RWPE1 (cell line): ENCODE data around the gene DCBLD1.
A peak's percentile ranks its signal among the peaks of the same experiment; 100 is the strongest.

ENCODE experiments used
- CTCF ChIA-PET: fragments of 350-600 bp; sonication (Branson Sonifier 250); formaldehyde crosslinking; extraction: SDS; loops from one replicate; lab custom pipeline; 2021; lab: Yijun Ruan, JAX
- POLR2A ChIA-PET: fragments of 400-600 bp; formaldehyde crosslinking; extraction: SDS; loops from one replicate; lab custom pipeline; 2020; ENCODE audit warnings: antibody characterized with exemption; ENCODE audit not compliant: low non-redundant PET; lab: Yijun Ruan, JAX
- DNase-seq: peaks from one replicate; pipeline ENCODE4 v3.0.0; 2012; ENCODE audit warnings: low spot score
- H3K27ac ChIP-seq: fragments of 450-650 bp; 2 replicates; pipeline ENCODE4 v1.5.1; 2017
- CTCF ChIP-seq: fragments of 450-650 bp; conservative IDR thresholded peaks from 2 replicates; pipeline ENCODE4 v1.5.1; 2017; ENCODE audit warnings: low read depth, mild to moderate bottlenecking

Gene DCBLD1

GRCh38 chr6:117525607-117526006 lies 43.1 kb downstream of the DCBLD1 start:
- no peak for DNase-seq
- ChIA-PET POLR2A (no interaction called here), CTCF (no interaction called here)
- H3K27ac ChIP-seq = no peak overlapping the region
- no peak for TF ChIP-seq CTCF

DNA sequence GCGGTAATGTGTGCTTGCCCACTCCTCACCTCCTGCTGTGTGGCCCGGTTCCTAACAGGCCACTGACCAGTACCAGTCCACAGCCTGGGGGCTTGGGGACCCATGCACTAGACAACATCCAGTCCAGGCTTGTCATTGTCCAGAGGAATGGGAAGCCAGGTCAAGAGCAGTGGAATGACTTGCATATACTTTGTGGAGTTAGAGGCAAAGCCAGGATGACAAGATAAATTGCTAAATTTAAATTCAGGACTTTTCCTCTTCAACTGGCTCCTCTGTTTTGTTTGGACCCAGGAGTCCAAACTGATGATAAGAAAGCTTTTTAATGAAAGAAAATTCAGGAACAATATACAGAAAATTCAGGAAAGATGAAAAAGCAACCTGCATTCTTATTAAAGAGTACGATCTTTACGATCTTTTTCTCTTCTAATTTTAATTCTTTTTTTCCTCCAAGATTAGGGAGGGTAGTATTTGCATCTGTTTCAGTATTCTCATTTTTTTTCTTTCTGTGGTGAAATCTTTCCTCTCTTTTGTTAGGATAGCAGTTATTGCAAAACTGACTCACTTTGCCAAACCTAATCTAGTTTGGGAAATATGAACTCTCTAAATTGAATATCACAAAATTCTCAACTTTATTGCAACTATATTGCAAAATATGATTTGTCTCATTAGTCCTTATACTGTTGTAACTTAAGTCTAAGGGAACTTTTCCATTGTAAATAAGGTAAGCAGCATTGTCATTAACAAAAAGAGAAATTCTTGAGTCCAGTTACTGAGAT lies 48.2 kb downstream of the DCBLD1 start:
- no peak for DNase-seq
- TF ChIP-seq CTCF = no peak
- POLR2A ChIA-PET = no interaction called here
- peak overlapping the region; percentile 41 for H3K27ac ChIP-seq
- CTCF ChIA-PET = interaction anchor here (1.3 kb wide), 1 partner anchor 14 kb away, joined by 3 read pairs; no protein-coding TSS in a partner anchor

- POLR2A ChIA-PET = no interaction called here
- CTCF ChIA-PET = interaction anchor here (1.3 kb wide), 1 partner anchor 15 kb away, joined by 3 read pairs; no protein-coding TSS in a partner anchor
- TF ChIP-seq CTCF = no peak
- no peak for DNase-seq
- peak overlapping the region; percentile 42; the same call in 1 of the 2 replicates for H3K27ac ChIP-seq
Measured at GRCh38 chr6:117531346-117531745, 48.9 kb downstream of the DCBLD1 start.

DNA sequence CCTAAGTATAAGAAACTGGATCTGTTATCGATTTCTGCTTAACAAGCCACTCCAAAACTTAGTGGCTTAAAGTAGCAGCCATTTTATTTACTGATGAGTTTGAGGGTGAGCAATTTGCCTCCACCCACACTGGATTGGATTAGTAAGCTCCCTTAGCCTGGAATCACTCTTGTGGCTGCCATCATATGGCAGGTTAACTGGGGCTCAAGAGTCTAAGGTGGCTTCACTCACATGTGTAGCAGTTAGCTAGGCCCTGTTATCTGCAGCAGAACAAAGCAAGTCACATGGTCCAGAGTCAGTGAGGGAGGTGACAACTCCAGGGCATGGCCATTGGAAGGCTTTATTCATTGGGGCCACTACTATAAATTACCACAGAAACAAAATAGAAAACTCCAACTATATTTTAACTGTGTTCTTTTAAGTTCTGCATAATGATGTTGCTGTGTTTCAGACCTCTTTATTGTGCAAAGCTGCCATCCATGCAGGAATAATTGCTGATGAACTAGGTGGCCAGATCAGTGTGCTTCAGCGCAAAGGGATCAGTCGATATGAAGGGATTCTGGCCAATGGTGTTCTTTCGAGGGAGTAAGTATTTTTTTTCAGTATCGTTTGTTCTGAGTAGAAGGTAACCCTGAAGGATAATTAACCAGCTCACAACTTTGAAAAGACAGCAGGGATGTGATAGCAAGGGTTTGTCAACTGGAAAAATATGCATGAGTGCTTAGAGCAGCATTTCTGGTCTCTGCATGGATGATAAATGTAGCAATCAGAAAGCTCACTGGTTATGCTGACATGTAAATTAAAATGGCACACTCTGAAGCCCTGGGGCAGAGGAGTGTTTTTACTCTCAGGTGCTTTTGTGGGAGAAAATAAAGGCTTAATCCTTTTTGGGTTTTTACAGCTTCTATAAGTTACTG lies 49.6 kb downstream of the DCBLD1 start:
- ChIA-PET CTCF (interaction anchor here (0.5 to 1.3 kb wide), 2 partner anchors 16 to 23 kb away, joined by 3 read pairs; no protein-coding TSS in a partner anchor), POLR2A (no interaction called here)
- no peak overlapping the region for H3K27ac ChIP-seq
- no peak for DNase-seq
- no peak for TF ChIP-seq CTCF

DNA sequence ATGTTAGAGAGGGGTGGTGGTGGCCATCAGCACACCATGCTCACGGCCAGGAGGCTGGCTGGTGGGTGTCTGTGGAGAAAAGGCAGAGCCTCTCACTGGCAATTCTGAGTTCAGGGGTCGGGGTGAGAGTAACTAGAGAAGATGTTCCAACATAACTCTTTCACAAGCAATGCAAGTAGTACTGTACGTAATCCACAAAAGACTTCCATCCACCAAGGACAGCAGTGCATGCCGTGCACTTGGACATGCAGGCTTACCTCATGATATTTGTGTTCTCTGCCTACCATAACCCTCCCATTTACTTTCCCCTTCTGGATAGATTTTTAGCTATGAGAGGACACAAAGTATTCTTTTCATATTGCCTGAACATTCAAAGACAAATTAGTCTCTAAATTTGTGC lies 51.3 kb downstream of the DCBLD1 start:
- ChIA-PET POLR2A (no interaction called here), CTCF (no interaction called here)
- H3K27ac ChIP-seq = no peak overlapping the region
- TF ChIP-seq CTCF = no peak
- DNase-seq = no peak

GRCh38 chr6:117534974-117535373 lies 52.5 kb downstream of the DCBLD1 start:
- CTCF ChIA-PET = no interaction called here
- POLR2A ChIA-PET = no interaction called here
- no peak for TF ChIP-seq CTCF
- no peak overlapping the region for H3K27ac ChIP-seq
- no peak for DNase-seq
